Colon (tissue), 2 donors: ENCODE results near the gene SRC.

Experiments
- FAIRE-seq: peaks from 2 replicates; lab custom pipeline; 2012; peaks lifted over from hg19 to GRCh38; lab: Jason Lieb, UNC
- donor health status: control.
- donor health status: control.

SRC gene

GRCh38 chr20:37351689-37352607, 6.0 kb downstream of the SRC start:
- FAIRE-seq = no peak

DNA sequence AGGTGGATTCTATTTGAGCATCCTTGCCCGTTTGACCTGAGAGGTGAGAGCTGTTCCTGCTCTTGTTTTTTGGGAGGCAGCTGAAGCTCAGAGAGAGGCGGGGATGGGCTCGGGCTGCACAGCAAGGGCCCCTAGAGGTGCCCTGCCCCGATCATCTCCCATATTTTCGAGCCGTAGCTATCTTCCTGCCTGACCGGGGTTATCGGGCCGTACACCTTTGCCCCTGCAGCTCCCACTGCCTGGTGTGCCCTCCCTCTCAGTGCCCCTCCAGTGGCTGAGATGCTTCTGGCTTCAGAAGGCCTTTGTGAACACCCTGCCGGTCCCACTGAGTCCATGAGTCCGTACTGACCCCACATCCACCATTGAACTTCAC, 6.7 kb downstream of the SRC start:
- no peak for FAIRE-seq

DNA sequence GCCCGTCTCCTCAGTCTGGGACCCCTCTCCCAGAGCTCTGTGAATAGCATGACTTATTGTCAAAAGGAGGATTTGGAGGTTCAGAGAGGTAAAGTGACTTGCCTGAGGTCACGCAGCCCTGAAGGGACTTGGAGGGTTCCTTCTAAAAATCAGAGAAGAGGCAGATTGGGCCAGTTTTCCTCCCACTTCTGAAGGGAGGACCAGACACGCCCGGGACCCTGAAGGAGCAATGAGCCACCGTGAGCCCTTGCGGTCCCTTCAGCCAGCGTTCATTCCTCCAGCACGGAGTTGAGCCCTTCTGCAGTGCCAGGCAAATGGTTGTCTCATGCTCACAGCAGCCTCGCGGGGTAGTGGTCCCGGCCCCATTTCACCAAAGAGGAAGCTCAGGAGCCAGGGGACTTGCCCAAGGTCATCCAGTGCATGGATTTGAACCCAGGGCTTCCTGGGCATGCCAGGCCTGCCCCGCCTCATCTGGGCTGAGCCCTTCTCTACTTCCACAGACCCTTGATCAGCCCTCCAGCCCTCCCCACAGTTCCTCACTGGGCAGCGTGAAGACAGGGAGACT, 7.4 kb downstream of the SRC start:
- no peak for FAIRE-seq

DNA sequence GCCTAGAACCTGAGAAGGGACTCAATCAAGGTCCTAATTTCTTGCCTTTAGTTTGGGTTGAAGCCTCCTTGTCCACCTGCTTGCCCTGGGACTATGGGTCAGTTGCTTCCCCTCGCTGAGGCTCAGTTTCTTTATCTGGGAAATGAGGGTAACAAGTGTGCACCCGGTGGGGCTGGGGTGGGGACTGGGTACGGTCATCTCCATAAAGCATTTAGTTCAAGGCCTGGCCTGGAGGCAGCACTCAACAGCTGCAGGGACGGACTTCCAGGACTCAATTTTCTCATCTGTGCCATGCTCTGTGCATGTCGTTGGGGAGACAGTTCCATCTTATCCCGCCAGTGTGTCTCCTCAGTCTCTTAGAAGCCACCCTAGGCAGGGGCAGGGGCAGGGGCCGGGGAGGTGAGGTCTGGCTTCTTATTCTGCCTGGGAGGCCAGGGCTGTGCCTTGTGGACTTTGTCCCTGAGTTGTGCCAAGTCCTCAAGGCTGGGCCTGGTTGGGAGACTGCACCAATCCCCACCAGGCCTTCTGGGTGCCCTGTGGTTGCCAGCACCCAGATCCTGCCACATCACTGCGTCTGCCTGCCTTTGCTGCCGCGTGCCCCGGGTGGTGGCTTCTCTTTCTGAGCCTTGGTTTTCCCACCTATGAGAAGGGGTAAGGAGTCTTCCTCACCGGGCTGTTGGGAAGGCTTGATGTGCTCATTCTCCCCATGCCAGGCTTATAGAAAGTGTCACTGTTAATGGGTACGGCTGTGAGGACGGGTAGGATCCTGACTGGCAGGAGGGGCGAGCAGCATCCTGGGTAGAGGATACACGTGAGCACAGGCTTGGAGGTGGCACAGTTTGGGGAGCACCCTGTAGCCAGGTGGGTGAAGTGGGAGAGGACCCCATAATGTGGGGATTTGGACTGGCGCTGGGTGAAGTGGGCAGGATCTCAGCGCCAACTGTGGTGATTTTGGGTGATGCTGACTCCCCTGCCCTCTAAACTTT, 8.6 kb downstream of the SRC start:
- no peak for FAIRE-seq

GRCh38 chr20:37355252-37356180, 9.6 kb downstream of the SRC start:
- no peak for FAIRE-seq

- no peak for FAIRE-seq
Measured at GRCh38 chr20:37356387-37356786, 10.4 kb downstream of the SRC start.

DNA sequence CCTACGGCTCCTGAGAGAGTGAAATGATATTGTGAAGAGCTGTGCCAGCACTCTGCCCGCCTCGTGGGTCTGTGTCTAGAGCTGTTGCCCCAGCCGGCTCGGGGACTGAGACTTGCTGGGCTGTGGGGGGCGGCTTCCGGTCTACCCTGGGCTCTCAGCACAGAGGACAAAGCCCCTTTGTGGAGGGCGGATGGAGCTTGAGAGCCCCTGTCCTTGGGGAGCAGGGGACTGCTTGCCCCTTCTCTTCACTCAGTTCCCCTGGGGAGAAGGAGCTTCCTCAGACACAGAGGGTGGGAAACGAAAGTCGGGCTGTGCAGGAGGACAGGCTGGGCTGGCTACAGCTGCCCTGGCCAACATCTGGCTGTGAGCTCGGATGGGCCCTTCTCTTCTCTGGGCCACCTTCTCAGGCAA, 11.0 kb downstream of the SRC start:
- no peak for FAIRE-seq

DNA sequence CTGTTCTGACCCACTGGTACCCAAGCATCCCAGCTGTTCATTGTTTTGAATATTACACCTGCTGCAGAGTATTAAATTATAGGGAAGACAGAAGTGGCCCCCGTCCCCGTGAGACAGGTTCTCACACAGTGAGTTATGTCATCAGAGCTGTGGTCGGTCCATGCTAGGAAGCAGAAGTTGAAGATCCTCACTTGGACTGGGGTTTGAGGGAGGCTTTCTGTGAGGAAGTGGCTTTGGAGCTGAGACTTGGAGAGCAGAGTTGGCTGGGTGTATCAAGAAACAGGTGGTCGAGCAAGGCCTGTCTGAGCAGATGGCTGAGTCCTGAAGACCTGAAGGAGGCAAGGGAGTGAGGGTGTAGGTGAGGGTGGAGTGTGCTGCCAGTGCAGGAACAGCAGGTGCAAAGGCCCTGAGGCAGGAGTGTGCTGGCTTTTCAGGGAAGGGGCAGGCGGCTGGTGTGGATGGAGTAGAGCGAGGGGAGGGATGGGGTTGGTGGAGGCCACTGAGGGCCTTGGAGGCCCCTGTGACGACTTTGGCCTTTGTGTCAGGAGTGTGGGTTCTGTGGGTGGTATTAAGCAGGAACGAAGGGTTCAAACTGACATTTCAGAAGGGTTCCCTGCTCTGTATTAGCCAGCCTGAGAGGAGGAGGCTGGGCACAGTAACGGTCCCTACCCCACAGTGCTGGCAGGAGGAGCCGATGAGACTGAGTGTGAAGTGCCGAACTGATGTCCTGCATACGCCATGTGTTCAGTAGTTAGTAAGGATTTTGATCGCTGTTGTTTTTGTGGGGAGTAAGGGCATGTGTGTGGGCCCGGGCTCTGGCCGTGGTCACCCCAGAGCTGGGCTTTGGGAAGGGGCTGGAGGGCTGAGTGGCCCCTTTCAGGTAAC, 11.8 kb downstream of the SRC start:
- no peak for FAIRE-seq

DNA sequence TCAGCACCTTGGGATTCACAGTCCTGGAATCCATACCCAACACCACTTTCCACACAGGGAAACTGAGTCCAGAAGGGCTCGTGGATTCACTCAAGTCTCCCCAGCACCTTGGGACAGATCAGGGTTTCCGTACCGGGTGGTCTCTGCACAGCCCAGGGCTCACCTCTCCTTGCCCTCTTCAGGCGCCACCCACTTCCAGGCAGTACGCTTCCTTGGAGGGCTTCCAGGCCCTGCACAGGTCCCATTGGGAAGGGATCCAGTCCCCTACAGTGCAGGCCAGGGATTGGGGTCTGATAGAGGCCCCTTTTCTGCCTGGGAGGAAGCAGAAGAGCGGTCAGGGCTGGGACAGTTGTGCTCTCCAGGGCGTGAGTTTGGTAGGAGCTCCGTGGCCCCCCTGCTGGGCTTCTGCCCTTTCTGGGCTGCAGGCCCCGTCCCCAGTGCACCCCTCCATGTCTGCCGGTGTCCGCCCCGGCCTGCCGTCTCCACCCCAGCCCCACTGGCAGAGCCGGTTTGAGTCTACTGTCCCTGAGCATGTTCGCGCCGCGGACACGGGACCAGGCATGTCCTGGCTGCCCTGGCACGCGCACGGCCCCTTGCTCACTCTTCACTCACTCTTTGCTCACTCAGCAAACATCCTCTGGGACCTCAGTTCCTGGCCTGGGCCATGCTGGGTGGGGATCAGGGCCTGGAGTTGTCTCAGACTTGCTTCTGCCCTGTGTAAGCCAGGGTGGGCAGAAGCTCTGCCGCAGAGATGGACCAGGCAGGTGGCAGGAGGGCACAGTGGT, 12.6 kb downstream of the SRC start:
- no peak for FAIRE-seq

- no peak for FAIRE-seq
Measured at GRCh38 chr20:37359331-37359730, 13.4 kb downstream of the SRC start.

GRCh38 chr20:37359836-37360235, 13.9 kb downstream of the SRC start:
- no peak for FAIRE-seq

GRCh38 chr20:37360391-37361115, 14.6 kb downstream of the SRC start:
- no peak for FAIRE-seq

- FAIRE-seq = no peak
Measured at GRCh38 chr20:37361336-37361735, 15.4 kb downstream of the SRC start.

GRCh38 chr20:37362231-37362792, 16.4 kb downstream of the SRC start:
- FAIRE-seq = no peak

- FAIRE-seq = no peak
Measured at GRCh38 chr20:37362821-37363220, 16.9 kb downstream of the SRC start.

DNA sequence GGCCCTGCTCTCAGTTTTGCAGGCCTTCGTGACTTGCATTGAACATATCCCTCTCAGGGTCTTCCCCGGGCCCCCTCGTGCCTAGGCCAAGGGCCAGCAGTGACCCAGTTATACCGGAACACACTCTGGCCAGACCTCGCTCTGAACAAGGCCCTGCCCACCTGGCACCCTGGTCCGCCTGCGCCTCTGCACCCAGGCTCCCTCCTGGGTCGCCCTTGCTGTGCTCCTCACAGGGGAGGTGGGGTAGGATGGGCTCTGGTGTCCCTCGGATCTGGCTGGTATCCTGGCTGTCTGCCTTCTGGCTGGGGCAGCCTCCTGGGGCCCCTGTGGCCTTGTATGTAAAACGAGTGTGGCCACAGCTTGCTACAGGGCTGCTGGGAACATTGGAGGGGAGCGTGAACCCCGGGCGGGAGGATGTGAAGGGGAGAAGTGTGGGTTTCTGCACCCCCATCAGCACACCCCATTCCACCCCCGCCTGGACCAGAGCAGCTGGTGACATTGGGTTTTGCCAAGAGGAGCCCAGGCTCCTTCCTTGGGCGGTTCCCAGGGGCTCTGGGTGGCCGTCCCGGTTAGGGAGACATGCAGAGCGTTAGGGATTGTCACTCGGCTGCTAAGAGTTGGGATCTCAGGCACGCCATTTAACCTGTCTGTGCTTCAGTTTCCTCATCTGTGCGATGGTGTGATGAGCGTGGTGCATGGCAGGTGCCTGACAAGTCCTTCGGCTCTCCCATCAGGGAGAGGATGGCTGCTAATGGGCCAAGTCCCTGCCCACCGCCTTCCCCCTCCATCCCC, 17.5 kb downstream of the SRC start:
- FAIRE-seq = no peak

GRCh38 chr20:37364013-37364926, 18.3 kb downstream of the SRC start:
- FAIRE-seq = no peak
